ENCODE data around the gene LTBR.
"Not testable (repeated sequence)": the region's sequence is repeated elsewhere in the genome, so short reads cannot be mapped to it uniquely, and the experiment has no call there.

LTBR gene

GRCh38 chr12:6425590-6426531 lies 41.9 kb downstream of the LTBR start:
- DNase-seq (ENCODE audit: low read depth in 3 of 3), result no peak

GRCh38 chr12:6426882-6427671 lies 43.1 kb downstream of the LTBR start:
- DNase-seq (ENCODE audit: low read depth in 3 of 3), result peak; percentile 84 to 88 (median 87)

- DNase-seq (ENCODE audit: low read depth in 3 of 3), result not testable (repeated sequence)
These were observed 43.8 kb downstream of the LTBR start for GRCh38 chr12:6427796-6428195.

- DNase-seq (ENCODE audit: low read depth in 3 of 3), result no peak
These were observed 44.4 kb downstream of the LTBR start for GRCh38 chr12:6428326-6428725.

GRCh38 chr12:6430124-6430989 lies 46.4 kb downstream of the LTBR start:
- peak in 1 of 3 experiments; percentile 54 for DNase-seq (ENCODE audit: low read depth in 3 of 3)

- DNase-seq (ENCODE audit: low read depth in 3 of 3), result no peak
These were observed 49.0 kb downstream of the LTBR start for GRCh38 chr12:6432991-6433390.

GRCh38 chr12:6434205-6435140 lies 50.5 kb downstream of the LTBR start:
- DNase-seq (ENCODE audit: low read depth in 3 of 3), result no peak

- no peak for DNase-seq (ENCODE audit: low read depth in 3 of 3)
These were observed 52.2 kb downstream of the LTBR start for GRCh38 chr12:6435961-6436715.

- DNase-seq (ENCODE audit: low read depth in 3 of 3), result no peak
These were observed 53.6 kb downstream of the LTBR start for GRCh38 chr12:6437586-6437985.

- no peak for DNase-seq (ENCODE audit: low read depth in 3 of 3)
These were observed 54.4 kb downstream of the LTBR start for GRCh38 chr12:6438345-6438744.

GRCh38 chr12:6440391-6440790 lies 56.4 kb downstream of the LTBR start:
- no peak for DNase-seq (ENCODE audit: low read depth in 3 of 3)

Measured in stimulated activated CD4-positive, alpha-beta T cell treated with anti-CD3 and anti-CD28 coated beads, TNF-alpha, amount 100 ng/mL, for 4 hours (primary cell).